Measurements from ENCODE around the gene PLCB3. TPM values are rescaled to one million over a fixed set of nuclear protein-coding genes. Genes with fewer than 3 reads are reported as not detected.

The PLCB3 gene
- total and polyA plus RNA-seq, 2 of the 13 experiments (the other 11 are each of a cell fraction or from before 2014, with no cell fraction given) = 7.5 to 13.8 TPM

GRCh38 chr11:64304316-64305072, 53.2 kb downstream of the PLCB3 start (continued):
- TF ChIP-seq, protein P1, sequence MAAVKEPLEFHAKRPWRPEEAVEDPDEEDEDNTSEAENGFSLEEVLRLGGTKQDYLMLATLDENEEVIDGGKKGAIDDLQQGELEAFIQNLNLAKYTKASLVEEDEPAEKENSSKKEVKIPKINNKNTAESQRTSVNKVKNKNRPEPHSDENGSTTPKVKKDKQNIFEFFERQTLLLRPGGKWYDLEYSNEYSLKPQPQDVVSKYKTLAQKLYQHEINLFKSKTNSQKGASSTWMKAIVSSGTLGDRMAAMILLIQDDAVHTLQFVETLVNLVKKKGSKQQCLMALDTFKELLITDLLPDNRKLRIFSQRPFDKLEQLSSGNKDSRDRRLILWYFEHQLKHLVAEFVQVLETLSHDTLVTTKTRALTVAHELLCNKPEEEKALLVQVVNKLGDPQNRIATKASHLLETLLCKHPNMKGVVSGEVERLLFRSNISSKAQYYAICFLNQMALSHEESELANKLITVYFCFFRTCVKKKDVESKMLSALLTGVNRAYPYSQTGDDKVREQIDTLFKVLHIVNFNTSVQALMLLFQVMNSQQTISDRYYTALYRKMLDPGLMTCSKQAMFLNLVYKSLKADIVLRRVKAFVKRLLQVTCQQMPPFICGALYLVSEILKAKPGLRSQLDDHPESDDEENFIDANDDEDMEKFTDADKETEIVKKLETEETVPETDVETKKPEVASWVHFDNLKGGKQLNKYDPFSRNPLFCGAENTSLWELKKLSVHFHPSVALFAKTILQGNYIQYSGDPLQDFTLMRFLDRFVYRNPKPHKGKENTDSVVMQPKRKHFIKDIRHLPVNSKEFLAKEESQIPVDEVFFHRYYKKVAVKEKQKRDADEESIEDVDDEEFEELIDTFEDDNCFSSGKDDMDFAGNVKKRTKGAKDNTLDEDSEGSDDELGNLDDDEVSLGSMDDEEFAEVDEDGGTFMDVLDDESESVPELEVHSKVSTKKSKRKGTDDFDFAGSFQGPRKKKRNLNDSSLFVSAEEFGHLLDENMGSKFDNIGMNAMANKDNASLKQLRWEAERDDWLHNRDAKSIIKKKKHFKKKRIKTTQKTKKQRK (IDR thresholded peaks at IDR 0.05; ENCODE audit: low read length) = no peak
- no peak for TF ChIP-seq RNF2 (conservative IDR thresholded peaks at IDR 0.05; ENCODE audit: low read depth)
- TF ChIP-seq, protein P2, sequence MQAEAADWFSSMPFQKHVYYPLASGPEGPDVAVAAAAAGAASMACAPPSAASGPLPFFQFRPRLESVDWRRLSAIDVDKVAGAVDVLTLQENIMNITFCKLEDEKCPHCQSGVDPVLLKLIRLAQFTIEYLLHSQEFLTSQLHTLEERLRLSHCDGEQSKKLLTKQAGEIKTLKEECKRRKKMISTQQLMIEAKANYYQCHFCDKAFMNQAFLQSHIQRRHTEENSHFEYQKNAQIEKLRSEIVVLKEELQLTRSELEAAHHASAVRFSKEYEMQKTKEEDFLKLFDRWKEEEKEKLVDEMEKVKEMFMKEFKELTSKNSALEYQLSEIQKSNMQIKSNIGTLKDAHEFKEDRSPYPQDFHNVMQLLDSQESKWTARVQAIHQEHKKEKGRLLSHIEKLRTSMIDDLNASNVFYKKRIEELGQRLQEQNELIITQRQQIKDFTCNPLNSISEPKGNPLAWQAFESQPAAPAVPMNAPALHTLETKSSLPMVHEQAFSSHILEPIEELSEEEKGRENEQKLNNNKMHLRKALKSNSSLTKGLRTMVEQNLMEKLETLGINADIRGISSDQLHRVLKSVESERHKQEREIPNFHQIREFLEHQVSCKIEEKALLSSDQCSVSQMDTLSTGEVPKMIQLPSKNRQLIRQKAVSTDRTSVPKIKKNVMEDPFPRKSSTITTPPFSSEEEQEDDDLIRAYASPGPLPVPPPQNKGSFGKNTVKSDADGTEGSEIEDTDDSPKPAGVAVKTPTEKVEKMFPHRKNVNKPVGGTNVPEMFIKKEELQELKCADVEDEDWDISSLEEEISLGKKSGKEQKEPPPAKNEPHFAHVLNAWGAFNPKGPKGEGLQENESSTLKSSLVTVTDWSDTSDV (CRISPR knock-in tag; IDR thresholded peaks at IDR 0.05) = no peak
- TF ChIP-seq SUZ12 (IDR thresholded peaks at IDR 0.05; ENCODE audit: low read depth, low read length) = no peak
- TF ChIP-seq MAFG (CRISPR knock-in tag; IDR thresholded peaks at IDR 0.05) = no peak
- peak; percentile 81 for TF ChIP-seq KLF12 (CRISPR knock-in tag; IDR thresholded peaks at IDR 0.05; ENCODE audit: borderline replicate concordance)
- TF ChIP-seq MXD3 (CRISPR knock-in tag; IDR thresholded peaks at IDR 0.05) = 0 out of 2 replicates have a peak, but pooled peaks have one; percentile 42
- no peak for TF ChIP-seq MED13 (CRISPR knock-in tag; IDR thresholded peaks at IDR 0.05)
- no peak; the same call in 1 of the 2 replicates for TF ChIP-seq ZNF768 (CRISPR knock-in tag; IDR thresholded peaks at IDR 0.05)
- TF ChIP-seq HNRNPUL1 (IDR thresholded peaks at IDR 0.05; ENCODE audit: low read depth, low read length) = no peak
- TF ChIP-seq HBP1 (CRISPR knock-in tag; IDR thresholded peaks at IDR 0.05; ENCODE audit: low read depth) = peak; percentile 58; the same call in 1 of the 2 replicates
- no peak for TF ChIP-seq ZNF251 (CRISPR knock-in tag; IDR thresholded peaks at IDR 0.05)
- no peak; the same call in 1 of the 3 replicates for TF ChIP-seq MXI1 (IDR thresholded peaks at IDR 0.05; ENCODE audit: borderline replicate concordance, low read depth, low read length)
- no peak for TF ChIP-seq SMAD1 (CRISPR knock-in tag; IDR thresholded peaks at IDR 0.05; ENCODE audit: borderline replicate concordance, low read depth)
- peak; percentile 56; the same call in 1 of the 2 replicates for TF ChIP-seq HDAC2 (CRISPR knock-in tag; IDR thresholded peaks at IDR 0.05)
- TF ChIP-seq PCBP2 (optimal IDR thresholded peaks at IDR 0.05; ENCODE audit: low read depth, low read length, poor library complexity, severe bottlenecking) = no peak
- no peak for TF ChIP-seq ZFP41 (CRISPR knock-in tag; IDR thresholded peaks at IDR 0.05; ENCODE audit: borderline replicate concordance)
- TF ChIP-seq SNAPC2 (CRISPR knock-in tag; IDR thresholded peaks at IDR 0.05) = no peak
- TF ChIP-seq ARNTL (CRISPR knock-in tag; IDR thresholded peaks at IDR 0.05) = 0 out of 2 replicates have a peak, but pooled peaks have one; percentile 61
- no peak; the same call in 1 of the 2 replicates for TF ChIP-seq ZMAT3 (CRISPR knock-in tag; conservative IDR thresholded peaks at IDR 0.05)
- peak; percentile 36; the same call in 1 of the 2 replicates for TF ChIP-seq NR2C2 (CRISPR knock-in tag; IDR thresholded peaks at IDR 0.05; ENCODE audit: borderline replicate concordance)
